Hematopoietic multipotent progenitor cell treated with erythropoietin and hydrocortisone succinate and interleukin-3 and kit ligand, for 15 days (in vitro differentiated cells): ENCODE measurements around the gene PPP3CA.
"Not testable (repeated sequence)": the region's sequence is repeated elsewhere in the genome, so short reads cannot be mapped to it uniquely, and the experiment has no call there.

Experiments
- DNase-seq: peaks from one replicate; pipeline ENCODE4 v3.0.0-alpha.2; 2015; ENCODE audit warnings: low spot score

The PPP3CA gene

DNA sequence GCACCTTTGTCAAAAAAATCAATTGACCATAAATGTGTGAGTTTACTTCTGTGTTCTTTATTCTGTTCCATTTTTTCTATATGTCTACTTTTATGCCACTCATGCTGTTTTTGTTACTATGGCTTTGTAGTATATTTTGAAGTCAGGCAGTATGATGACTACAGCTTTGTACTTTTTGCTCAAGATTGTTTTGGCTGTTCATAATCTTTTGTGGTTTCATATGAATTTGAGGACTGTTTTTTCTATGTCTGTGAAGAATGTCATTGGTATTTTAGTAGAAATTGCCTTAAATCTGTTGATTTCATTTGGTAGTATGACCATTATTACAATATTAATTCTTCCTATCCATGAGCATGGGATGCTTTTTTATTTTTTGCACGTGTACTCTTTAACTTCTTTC lies 346.8 kb downstream of the PPP3CA start:
- no peak for DNase-seq

DNA sequence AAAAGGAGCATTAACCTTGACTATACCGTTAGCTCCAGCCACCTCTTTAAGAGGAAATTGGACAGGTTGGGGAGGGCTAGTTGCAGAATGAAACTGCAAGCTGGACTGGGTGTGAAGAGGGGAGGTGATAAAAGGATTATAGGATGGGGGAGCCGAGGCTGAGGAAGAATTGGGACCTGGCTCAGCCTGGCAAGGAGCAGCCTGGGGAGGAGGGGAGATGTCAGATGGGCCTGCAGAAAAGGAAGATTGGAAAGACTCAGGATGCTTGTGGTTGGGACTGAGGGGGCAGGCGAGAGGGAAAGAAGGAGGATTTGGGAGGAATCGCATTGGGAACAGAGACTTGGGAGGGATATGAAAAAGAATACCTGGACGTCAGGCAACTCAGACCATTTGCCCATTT lies 351.7 kb downstream of the PPP3CA start:
- no peak for DNase-seq

GRCh38 chr4:100995002-100995401 lies 352.3 kb downstream of the PPP3CA start:
- not testable (repeated sequence) for DNase-seq

- DNase-seq = not testable (repeated sequence)
Measured at GRCh38 chr4:100991332-100992069, 355.8 kb downstream of the PPP3CA start.

- DNase-seq = no peak
Measured at GRCh38 chr4:100989401-100989800, 357.9 kb downstream of the PPP3CA start.

DNA sequence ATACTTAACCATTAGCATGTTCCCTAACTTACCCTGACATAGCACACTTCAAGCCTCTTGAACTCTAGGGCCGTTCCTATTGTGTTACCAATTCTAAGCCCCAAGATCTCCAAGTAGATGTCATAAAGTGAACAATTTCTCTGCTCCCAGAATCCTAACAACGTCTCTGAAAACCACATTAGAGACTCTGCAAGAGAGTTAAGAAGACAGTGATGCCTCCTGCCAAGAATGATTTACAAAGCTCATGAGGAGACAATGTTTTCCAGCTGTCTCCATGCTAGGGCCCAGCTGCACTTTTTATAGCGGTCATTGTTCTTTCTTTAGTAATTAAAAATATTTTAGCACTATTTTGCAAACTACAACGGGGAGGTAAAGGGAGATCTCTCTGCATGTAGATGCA lies 358.4 kb downstream of the PPP3CA start:
- DNase-seq = no peak

GRCh38 chr4:100986360-100986868 lies 360.9 kb downstream of the PPP3CA start:
- no peak for DNase-seq

DNA sequence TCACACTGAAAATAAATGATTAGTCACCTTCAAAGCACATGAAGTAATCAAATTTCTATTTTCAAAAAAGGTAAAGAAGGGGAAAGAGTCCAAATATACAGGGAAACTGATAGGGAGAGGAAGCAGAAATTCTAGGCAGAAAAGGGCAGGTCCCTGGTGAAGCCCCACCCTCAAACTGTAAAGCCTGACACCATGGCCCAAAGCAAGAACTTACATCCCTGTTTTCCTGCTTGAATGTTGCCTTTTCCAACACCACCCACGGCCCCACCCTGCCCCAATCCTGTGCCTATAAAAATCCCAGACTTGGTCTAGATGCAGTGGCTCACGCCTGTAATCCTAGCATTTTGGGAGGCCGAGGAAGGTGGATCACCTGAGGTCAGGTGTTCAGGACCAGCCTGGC lies 361.8 kb downstream of the PPP3CA start:
- DNase-seq = no peak

DNA sequence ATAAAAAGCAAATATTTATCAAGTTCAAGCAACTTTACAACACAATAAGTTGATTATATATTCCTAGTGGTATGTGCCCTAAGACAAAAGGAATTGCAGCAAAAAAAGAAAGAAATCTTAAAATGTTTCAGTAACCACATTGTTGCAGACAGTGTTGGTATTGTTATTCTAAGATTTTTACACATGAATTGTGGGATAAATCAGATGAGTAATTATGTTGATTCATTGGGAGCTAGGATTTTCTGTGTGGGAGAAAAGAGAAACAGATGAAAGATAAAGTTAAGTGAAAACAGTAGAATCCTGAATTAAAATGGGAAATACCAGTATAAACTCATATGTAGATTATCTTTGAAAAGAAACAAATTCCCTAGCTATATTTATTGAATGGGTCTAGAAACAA lies 362.4 kb downstream of the PPP3CA start:
- no peak for DNase-seq

DNA sequence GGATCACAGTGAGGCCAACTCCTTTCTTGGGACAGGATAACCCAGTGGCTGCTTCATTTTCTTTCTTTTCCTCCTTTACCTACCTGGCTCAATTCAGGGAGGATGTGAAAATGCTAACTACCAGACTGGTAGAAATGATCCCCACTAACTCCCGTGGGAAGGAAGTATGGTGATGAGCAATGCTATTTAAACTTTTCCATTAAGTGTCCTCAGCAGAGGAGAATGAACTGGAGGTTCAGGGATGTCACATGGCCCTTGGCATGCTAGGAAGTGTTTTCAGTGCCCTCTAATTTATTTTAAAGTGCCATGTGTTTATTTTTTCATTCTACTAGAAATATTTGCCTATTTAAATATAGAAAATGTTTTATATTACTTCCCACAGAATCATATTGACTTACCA lies 363.9 kb downstream of the PPP3CA start:
- no peak for DNase-seq

GRCh38 chr4:100982345-100982744 lies 365.0 kb downstream of the PPP3CA start:
- DNase-seq = no peak

- DNase-seq = no peak
Measured at GRCh38 chr4:100981447-100982204, 365.7 kb downstream of the PPP3CA start.

DNA sequence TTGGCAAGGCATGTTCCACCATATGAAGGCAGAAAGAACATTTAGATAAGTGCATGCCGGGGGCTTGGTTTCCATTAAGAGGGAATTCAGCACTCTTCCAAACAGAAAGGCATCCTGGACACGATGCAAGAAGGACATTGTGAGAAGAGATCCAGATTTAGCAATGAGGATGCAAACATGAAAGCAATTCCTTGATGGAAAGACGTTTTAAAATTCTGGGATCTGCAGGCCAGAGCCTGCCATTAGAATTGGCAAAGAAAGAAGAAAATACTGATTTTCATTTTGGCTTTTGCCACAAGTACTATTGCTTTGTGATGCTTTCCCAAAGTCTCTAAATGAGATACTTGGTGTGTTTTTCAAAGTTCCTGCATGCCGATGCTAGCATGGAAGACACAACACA lies 367.6 kb downstream of the PPP3CA start:
- DNase-seq = no peak

GRCh38 chr4:100977746-100978397 lies 369.5 kb downstream of the PPP3CA start:
- no peak for DNase-seq

GRCh38 chr4:100977274-100977673 lies 370.1 kb downstream of the PPP3CA start:
- no peak for DNase-seq
